Measurements from ENCODE around the gene MXRA8. TPM values are rescaled to one million over a fixed set of nuclear protein-coding genes. Genes with fewer than 3 reads are reported as not detected.

Gene MXRA8
- total and polyA plus RNA-seq, 8 donors = 1.6 to 35.8 (median 11.7) TPM

DNA sequence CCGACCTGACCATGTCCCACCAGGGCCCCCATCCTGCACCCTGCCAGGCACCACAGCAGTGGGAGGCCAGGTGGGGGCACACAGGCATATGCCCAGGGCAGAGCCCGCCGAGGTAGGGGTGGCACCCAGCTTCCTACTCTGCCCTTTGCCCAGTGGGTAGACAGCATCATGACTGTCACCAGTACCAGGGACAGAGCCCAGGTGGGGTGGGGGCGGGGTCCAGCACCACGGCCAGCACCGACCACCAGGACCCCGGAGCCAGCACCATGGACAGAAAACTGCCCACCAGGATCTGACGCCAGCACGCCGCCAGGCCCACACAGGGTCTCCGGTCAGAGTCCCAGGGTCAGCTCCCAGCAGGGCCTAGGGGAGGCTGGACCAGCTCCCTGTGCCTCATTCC is 23.5 kb downstream of the MXRA8 start:
- DNase-seq (no peak), ATAC-seq (peak in 1 of 4 donors; percentile 3), FAIRE-seq (no peak)
- peaks cover 0 to 22% (median 5%) of the 10 kb centered on the region in 3 donors for H3K36me3 ChIP-seq
- no peaks in the 10 kb centered on the region for H3K27me3 ChIP-seq
- no peak overlapping the region for H3K27ac ChIP-seq
- H3K4me1 ChIP-seq = no peaks in the 10 kb centered on the region
- H3K4me3 ChIP-seq = no peak overlapping the region
- TF ChIP-seq, protein P1, sequence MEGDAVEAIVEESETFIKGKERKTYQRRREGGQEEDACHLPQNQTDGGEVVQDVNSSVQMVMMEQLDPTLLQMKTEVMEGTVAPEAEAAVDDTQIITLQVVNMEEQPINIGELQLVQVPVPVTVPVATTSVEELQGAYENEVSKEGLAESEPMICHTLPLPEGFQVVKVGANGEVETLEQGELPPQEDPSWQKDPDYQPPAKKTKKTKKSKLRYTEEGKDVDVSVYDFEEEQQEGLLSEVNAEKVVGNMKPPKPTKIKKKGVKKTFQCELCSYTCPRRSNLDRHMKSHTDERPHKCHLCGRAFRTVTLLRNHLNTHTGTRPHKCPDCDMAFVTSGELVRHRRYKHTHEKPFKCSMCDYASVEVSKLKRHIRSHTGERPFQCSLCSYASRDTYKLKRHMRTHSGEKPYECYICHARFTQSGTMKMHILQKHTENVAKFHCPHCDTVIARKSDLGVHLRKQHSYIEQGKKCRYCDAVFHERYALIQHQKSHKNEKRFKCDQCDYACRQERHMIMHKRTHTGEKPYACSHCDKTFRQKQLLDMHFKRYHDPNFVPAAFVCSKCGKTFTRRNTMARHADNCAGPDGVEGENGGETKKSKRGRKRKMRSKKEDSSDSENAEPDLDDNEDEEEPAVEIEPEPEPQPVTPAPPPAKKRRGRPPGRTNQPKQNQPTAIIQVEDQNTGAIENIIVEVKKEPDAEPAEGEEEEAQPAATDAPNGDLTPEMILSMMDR (IDR thresholded peaks at IDR 0.05) = no peak
- whole genome bisulfite sequencing, 2 donors = 79 to 80% methylated on average over 11 of the region's 11 CpGs
- no peaks in the 10 kb centered on the region for H3K9me3 ChIP-seq
- intact Hi-C loops (cut with DNase I) = no loop called here

DNA sequence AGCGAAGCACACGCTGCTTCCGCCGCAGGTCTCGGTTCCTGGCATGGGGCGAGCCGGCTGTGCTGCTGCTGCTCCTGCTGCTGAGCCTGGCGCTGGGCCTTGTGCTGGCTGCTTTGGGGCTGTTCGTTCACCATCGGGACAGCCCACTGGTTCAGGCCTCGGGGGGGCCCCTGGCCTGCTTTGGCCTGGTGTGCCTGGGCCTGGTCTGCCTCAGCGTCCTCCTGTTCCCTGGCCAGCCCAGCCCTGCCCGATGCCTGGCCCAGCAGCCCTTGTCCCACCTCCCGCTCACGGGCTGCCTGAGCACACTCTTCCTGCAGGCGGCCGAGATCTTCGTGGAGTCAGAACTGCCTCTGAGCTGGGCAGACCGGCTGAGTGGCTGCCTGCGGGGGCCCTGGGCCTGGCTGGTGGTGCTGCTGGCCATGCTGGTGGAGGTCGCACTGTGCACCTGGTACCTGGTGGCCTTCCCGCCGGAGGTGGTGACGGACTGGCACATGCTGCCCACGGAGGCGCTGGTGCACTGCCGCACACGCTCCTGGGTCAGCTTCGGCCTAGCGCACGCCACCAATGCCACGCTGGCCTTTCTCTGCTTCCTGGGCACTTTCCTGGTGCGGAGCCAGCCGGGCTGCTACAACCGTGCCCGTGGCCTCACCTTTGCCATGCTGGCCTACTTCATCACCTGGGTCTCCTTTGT is 24.7 kb downstream of the MXRA8 start:
- H3K9me3 ChIP-seq = no peaks in the 10 kb centered on the region
- peaks cover 0 to 13% (median 5%) of the 10 kb centered on the region in 3 donors for H3K36me3 ChIP-seq
- no peaks in the 10 kb centered on the region for H3K4me1 ChIP-seq
- H3K27ac ChIP-seq = no peak overlapping the region
- TF ChIP-seq, protein P1 (IDR thresholded peaks at IDR 0.05) = no peak
- no peak overlapping the region for H3K4me3 ChIP-seq
- no peaks in the 10 kb centered on the region for H3K27me3 ChIP-seq
- FAIRE-seq (no peak), ATAC-seq (peak; percentile 5 to 39 (median 8)), DNase-seq (no peak)
- WGBS, 2 donors = 65 to 74% methylated on average over 36 of the region's 36 CpGs
- intact Hi-C loops (cut with DNase I) = no loop called here

DNA sequence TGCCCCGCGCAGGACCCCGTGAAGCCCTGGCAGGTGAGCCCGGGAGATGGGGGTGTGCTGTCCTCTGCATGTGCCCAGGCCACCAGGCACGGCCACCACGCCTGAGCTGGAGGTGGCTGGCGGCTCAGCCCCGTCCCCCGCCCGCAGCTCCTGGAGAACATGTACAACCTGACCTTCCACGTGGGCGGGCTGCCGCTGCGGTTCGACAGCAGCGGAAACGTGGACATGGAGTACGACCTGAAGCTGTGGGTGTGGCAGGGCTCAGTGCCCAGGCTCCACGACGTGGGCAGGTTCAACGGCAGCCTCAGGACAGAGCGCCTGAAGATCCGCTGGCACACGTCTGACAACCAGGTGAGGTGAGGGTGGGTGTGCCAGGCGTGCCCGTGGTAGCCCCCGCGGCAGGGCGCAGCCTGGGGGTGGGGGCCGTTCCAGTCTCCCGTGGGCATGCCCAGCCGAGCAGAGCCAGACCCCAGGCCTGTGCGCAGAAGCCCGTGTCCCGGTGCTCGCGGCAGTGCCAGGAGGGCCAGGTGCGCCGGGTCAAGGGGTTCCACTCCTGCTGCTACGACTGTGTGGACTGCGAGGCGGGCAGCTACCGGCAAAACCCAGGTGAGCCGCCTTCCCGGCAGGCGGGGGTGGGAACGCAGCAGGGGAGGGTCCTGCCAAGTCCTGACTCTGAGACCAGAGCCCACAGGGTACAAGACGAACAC is 25.4 kb downstream of the MXRA8 start:
- TF ChIP-seq, protein P1 (IDR thresholded peaks at IDR 0.05) = no peak
- FAIRE-seq (no peak), DNase-seq (no peak), ATAC-seq (peak in 3 of 4 donors; percentile 3 to 8 (median 6))
- H3K4me3 ChIP-seq = no peak overlapping the region
- H3K36me3 ChIP-seq = peaks cover 0 to 5% (median 1%) of the 10 kb centered on the region in 3 donors
- H3K27me3 ChIP-seq = no peaks in the 10 kb centered on the region
- H3K4me1 ChIP-seq = no peaks in the 10 kb centered on the region
- no peak overlapping the region for H3K27ac ChIP-seq
- intact Hi-C loops (cut with DNase I) = no loop called here
- 60 to 74% methylated on average over 48 of the region's 48 CpGs for WGBS, 2 donors
- H3K9me3 ChIP-seq = no peaks in the 10 kb centered on the region

DNA sequence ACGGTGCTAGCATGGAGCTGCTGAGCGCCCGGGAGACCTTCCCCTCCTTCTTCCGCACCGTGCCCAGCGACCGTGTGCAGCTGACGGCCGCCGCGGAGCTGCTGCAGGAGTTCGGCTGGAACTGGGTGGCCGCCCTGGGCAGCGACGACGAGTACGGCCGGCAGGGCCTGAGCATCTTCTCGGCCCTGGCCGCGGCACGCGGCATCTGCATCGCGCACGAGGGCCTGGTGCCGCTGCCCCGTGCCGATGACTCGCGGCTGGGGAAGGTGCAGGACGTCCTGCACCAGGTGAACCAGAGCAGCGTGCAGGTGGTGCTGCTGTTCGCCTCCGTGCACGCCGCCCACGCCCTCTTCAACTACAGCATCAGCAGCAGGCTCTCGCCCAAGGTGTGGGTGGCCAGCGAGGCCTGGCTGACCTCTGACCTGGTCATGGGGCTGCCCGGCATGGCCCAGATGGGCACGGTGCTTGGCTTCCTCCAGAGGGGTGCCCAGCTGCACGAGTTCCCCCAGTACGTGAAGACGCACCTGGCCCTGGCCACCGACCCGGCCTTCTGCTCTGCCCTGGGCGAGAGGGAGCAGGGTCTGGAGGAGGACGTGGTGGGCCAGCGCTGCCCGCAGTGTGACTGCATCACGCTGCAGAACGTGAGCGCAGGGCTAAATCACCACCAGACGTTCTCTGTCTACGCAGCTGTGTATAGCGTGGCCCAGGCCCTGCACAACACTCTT is 26.2 kb downstream of the MXRA8 start:
- ATAC-seq (no peak), FAIRE-seq (no peak), DNase-seq (no peak)
- H3K4me1 ChIP-seq = no peaks in the 10 kb centered on the region
- H3K36me3 ChIP-seq = peaks cover 0 to 4% (median 0%) of the 10 kb centered on the region in 3 donors
- TF ChIP-seq, protein P1 (IDR thresholded peaks at IDR 0.05) = no peak
- H3K27ac ChIP-seq = no peak overlapping the region
- WGBS, 2 donors = 71 to 73% methylated on average over 42 to 57 of the region's 57 CpGs
- H3K4me3 ChIP-seq = no peak overlapping the region
- H3K9me3 ChIP-seq = no peaks in the 10 kb centered on the region
- intact Hi-C loops (cut with DNase I) = no loop called here
- H3K27me3 ChIP-seq = no peaks in the 10 kb centered on the region
